Measurements from ENCODE around the gene PRM1. TPM values are rescaled to one million over a fixed set of nuclear protein-coding genes. Genes with fewer than 3 reads are reported as not detected.

The PRM1 gene
- total RNA-seq = not detected

- Histone ChIP-seq H3K4me3 (no peak within 1 kb of the TSS), H3K27ac (no peak within 1 kb of the TSS), H3K27me3 (peaks cover 0 to 6% (median 0%) of the 10 kb centered on the region in 4 donors), H3K9me3 (no peaks in the 10 kb centered on the region), H3K4me1 (no peaks in the 10 kb centered on the region), H3K36me3 (no peaks in the 10 kb centered on the region)
- intact Hi-C loops (cut with DNase I) = no loop called here
- WGBS, 2 donors = 83 to 88% methylated on average over 16 to 21 of the region's 25 CpGs
- DNase-seq = no peak
- TF ChIP-seq POLR2A (IDR thresholded peaks at IDR 0.05) (no peak), CTCF (IDR thresholded peaks at IDR 0.05) (no peak)
Measured at GRCh38 chr16:11280616-11281522, at the start of gene PRM1. TSS of gene PRM1 (minus strand) at chr16:11281330. CDS start at chr16:11281238, 92 bp downstream.

- Histone ChIP-seq H3K27ac (no peak overlapping the region), H3K27me3 (no peaks in the 10 kb centered on the region), H3K36me3 (no peaks in the 10 kb centered on the region), H3K9me3 (no peaks in the 10 kb centered on the region), H3K4me1 (peaks cover 8 to 20% (median 19%) of the 10 kb centered on the region in 3 donors), H3K4me3 (no peak overlapping the region)
- intact Hi-C loops (cut with DNase I) = no loop called here
- TF ChIP-seq POLR2A (IDR thresholded peaks at IDR 0.05) (no peak), CTCF (IDR thresholded peaks at IDR 0.05) (no peak)
- WGBS, 2 donors = 91% methylated on average over 4 to 5 of the region's 5 CpGs
- DNase-seq = no peak
Measured at GRCh38 chr16:11330526-11331237, 49.6 kb upstream of the PRM1 start.

GRCh38 chr16:11329891-11330290, 48.8 kb upstream of the PRM1 start:
- WGBS, 2 donors = 68 to 79% methylated on average over 2 to 3 of the region's 3 CpGs
- TF ChIP-seq CTCF (IDR thresholded peaks at IDR 0.05) (no peak), POLR2A (IDR thresholded peaks at IDR 0.05) (no peak)
- no peak overlapping the region for H3K27ac ChIP-seq
- peaks cover 8 to 20% (median 19%) of the 10 kb centered on the region in 3 donors for H3K4me1 ChIP-seq
- no peak for DNase-seq
- no peaks in the 10 kb centered on the region for H3K9me3 ChIP-seq
- intact Hi-C loops (cut with DNase I) = no loop called here
- H3K36me3 ChIP-seq = no peaks in the 10 kb centered on the region
- no peaks in the 10 kb centered on the region for H3K27me3 ChIP-seq
- no peak overlapping the region for H3K4me3 ChIP-seq

- no peaks in the 10 kb centered on the region for H3K36me3 ChIP-seq
- no peak for DNase-seq
- intact Hi-C loops (cut with DNase I) = no loop called here
- peaks cover 8 to 20% (median 19%) of the 10 kb centered on the region in 3 donors for H3K4me1 ChIP-seq
- H3K9me3 ChIP-seq = no peaks in the 10 kb centered on the region
- H3K27ac ChIP-seq = peak overlapping the region in 2 of 4 donors; percentile 59 to 66
- TF ChIP-seq CTCF (IDR thresholded peaks at IDR 0.05) (no peak), POLR2A (IDR thresholded peaks at IDR 0.05) (no peak)
- peak overlapping the region in 1 of 4 donors; percentile 19 for H3K4me3 ChIP-seq
- WGBS, 2 donors = 21 to 22% methylated on average over 5 to 6 of the region's 6 CpGs
- no peaks in the 10 kb centered on the region for H3K27me3 ChIP-seq
Measured at GRCh38 chr16:11329071-11329491, 48.0 kb upstream of the PRM1 start.
